ENCODE measurements around the gene GSDME. TPM values are rescaled to one million over a fixed set of nuclear protein-coding genes. Genes with fewer than 3 reads are reported as not detected.

Gene GSDME
- total RNA-seq, 1 experiment from 2014 or later = 7.6 TPM

GRCh38 chr7:24743471-24743870 is 13.8 kb downstream of the GSDME start:
- POLR2A ChIA-PET = no interaction called here
- H3K27ac ChIP-seq (ENCODE audit: low read depth, low read length) = no peak overlapping the region

More at GRCh38 chr7:24743471-24743870, 13.8 kb downstream of the GSDME start:
- H3K4me2 ChIP-seq (ENCODE audit: low read length) = no peak overlapping the region
- H3K4me3 ChIP-seq (replicated peaks in 1 of 2; ENCODE audit: low read depth in 1 of 2, low read length in 2 of 2) = no peak overlapping the region
- no peaks in the 10 kb centered on the region for H3K27me3 ChIP-seq (ENCODE audit: insufficient read depth, low read length)
- H2AFZ ChIP-seq (ENCODE audit: low read depth, low read length, poor library complexity, severe bottlenecking) = no peak overlapping the region
- DNase-seq (ENCODE audit: low read depth, low spot score) = no peak
- no peaks in the 10 kb centered on the region for H3K79me2 ChIP-seq (ENCODE audit: insufficient read depth, low read length)
- no peak overlapping the region for H3K9ac ChIP-seq (ENCODE audit: low read length)
- no peaks in the 10 kb centered on the region for H3K9me2 ChIP-seq (ENCODE audit: insufficient read depth)
- peaks cover 0 to 6% of the 10 kb centered on the region in 2 experiments; a peak in 1 of 4 replicates for H3K4me1 ChIP-seq (ENCODE audit: control insufficient read depth in 1 of 2, insufficient read depth in 2 of 2, low read length in 2 of 2)
- intact Hi-C loops (cut with micrococcal nuclease) = no loop called here
- TF ChIP-seq POLR2AphosphoS5 (IDR thresholded peaks at IDR 0.05; ENCODE audit: low read depth, low read length) = no peak
- TF ChIP-seq MAX (IDR thresholded peaks at IDR 0.05) = no peak
- no peak for TF ChIP-seq ELF1 (IDR thresholded peaks at IDR 0.05; ENCODE audit: borderline replicate concordance, low read depth)
- no peak for TF ChIP-seq REST (IDR thresholded peaks at IDR 0.05; ENCODE audit: low read depth)
- TF ChIP-seq SIN3A (IDR thresholded peaks at IDR 0.05; ENCODE audit: low read depth) = no peak
- no peak for TF ChIP-seq CBX3 (IDR thresholded peaks at IDR 0.05; ENCODE audit: low read depth)
- CTCF ChIA-PET = no interaction called here
- H3K9me3 ChIP-seq (ENCODE audit: control insufficient read depth in 1 of 2, insufficient read depth in 1 of 2, low read depth in 1 of 2, low read length in 2 of 2) = peaks cover 0 to 6% of the 10 kb centered on the region in 2 experiments; a peak in 1 of 4 replicates
- H4K20me1 ChIP-seq (ENCODE audit: insufficient read depth) = no peaks in the 10 kb centered on the region
- RAD21 ChIA-PET (ENCODE audit: low non-redundant PET in 1 of 2, low total read pairs in 2 of 2, uncharacterized antibody in 2 of 2, unreplicated experiment in 2 of 2) = no interaction called here
- no peak for ATAC-seq
- no peaks in the 10 kb centered on the region for H3K36me3 ChIP-seq (ENCODE audit: control insufficient read depth in 1 of 2, insufficient read depth in 2 of 2, low read length in 2 of 2)
- no TSS peak for BruUV-seq (replicated peaks)
